H1 (cell line): Measurements from ENCODE around the gene TPRA1. TPM values are rescaled to one million over a fixed set of nuclear protein-coding genes. Genes with fewer than 3 reads are reported as not detected.

ENCODE experiments used
- CTCF ChIA-PET: fragments of 300-600 bp; sonication (Branson Sonifier 250); formaldehyde crosslinking; loops from one replicate; lab custom pipeline; 2021; ENCODE audit not compliant: partially characterized antibody; lab: Charles Lee
- POLR2A ChIA-PET: fragments of 300-600 bp; sonication (Branson Sonifier 250); formaldehyde crosslinking; loops from one replicate; lab custom pipeline; 2021; ENCODE audit warnings: inconsistent platforms; ENCODE audit not compliant: partially characterized antibody; lab: Charles Lee
- DNase-seq, 2 experiments: peaks; one replicate each; pipeline versions ENCODE4 v3.0.0 to v3.0.0-alpha.2; 2010 to 2022; ENCODE audit warnings: low spot score in 2 of 2, low read depth in 1 of 2, mixed read lengths in 1 of 2
- FAIRE-seq: peaks from 2 replicates; lab custom pipeline; 2011; peaks lifted over from hg19 to GRCh38; lab: Jason Lieb, UNC
- H2AFZ ChIP-seq: 2 replicates; pipeline ENCODE4 v1.8.1; 2012; ENCODE audit warnings: low read length, inconsistent platforms
- H2AK5ac ChIP-seq: 2 replicates; pipeline ENCODE4 v1.6.1; 2013; ENCODE audit warnings: low read depth, low read length
- H2BK120ac ChIP-seq: replicated peaks from 2 replicates; pipeline ENCODE3; 2013; ENCODE audit warnings: low read depth, low read length, inconsistent platforms
- H2BK12ac ChIP-seq: 2 replicates; pipeline ENCODE4 v1.6.1; 2013; ENCODE audit warnings: low read depth, low read length
- H2BK15ac ChIP-seq: 2 replicates; pipeline ENCODE4 v1.6.1; 2013; ENCODE audit warnings: low read length
- H2BK20ac ChIP-seq: 2 replicates; pipeline ENCODE4 v1.6.1; 2013; ENCODE audit warnings: low read length
- H2BK5ac ChIP-seq: 2 replicates; pipeline ENCODE4 v1.6.1; 2013; ENCODE audit warnings: low read depth, low read length
- H3K14ac ChIP-seq: 2 replicates; pipeline ENCODE4 v1.6.1; 2013; ENCODE audit warnings: inconsistent platforms; ENCODE audit not compliant: insufficient read length
- H3K18ac ChIP-seq: 2 replicates; pipeline ENCODE4 v1.6.1; 2013; ENCODE audit warnings: low read length; ENCODE audit errors: extremely low read depth
- H3K23ac ChIP-seq: 2 replicates; pipeline ENCODE4 v1.6.1; 2013; ENCODE audit warnings: inconsistent platforms; ENCODE audit not compliant: insufficient read length
- H3K23me2 ChIP-seq: 2 replicates; pipeline ENCODE4 v1.6.1; 2013; ENCODE audit warnings: low read depth, low read length
- H3K27ac ChIP-seq: 2 replicates; pipeline ENCODE4 v1.6.1; 2011; ENCODE audit warnings: low read depth, low read length, inconsistent platforms
- H3K27me3 ChIP-seq, 4 experiments: replicated peaks in 1 of 4; 1 replicate in 1 of 4; 2 replicates in 3 of 4; pipeline versions ENCODE4 v1.6.1 to v1.8.1; 2011 to 2013; ENCODE audit warnings: low read length in 3 of 4, mild to moderate bottlenecking in 3 of 4, inconsistent platforms in 2 of 4, mixed read lengths in 2 of 4, moderate library complexity in 1 of 4; ENCODE audit not compliant: control insufficient read depth in 3 of 4, insufficient read depth in 3 of 4; ENCODE audit errors: extremely low read depth in 1 of 4
- H3K36me3 ChIP-seq, 4 experiments: 2 replicates each; pipeline versions ENCODE4 v1.6.1 to v1.8.1; 2011 to 2013; ENCODE audit warnings: mild to moderate bottlenecking in 4 of 4, low read length in 3 of 4, moderate library complexity in 2 of 4, control low read depth in 1 of 4, inconsistent platforms in 1 of 4; ENCODE audit not compliant: insufficient read depth in 4 of 4, control insufficient read depth in 2 of 4
- H3K4ac ChIP-seq: replicated peaks from 2 replicates; pipeline ENCODE3; 2013; ENCODE audit warnings: low read length, low read depth, mixed read lengths, inconsistent platforms; ENCODE audit not compliant: insufficient read length
- H3K4me1 ChIP-seq, 4 experiments: replicated peaks in 1 of 4; 1 replicate in 1 of 4; 2 replicates in 3 of 4; pipeline versions ENCODE4 v1.6.1 to v1.8.1; 2011 to 2013; ENCODE audit warnings: low read length in 3 of 4, inconsistent platforms in 2 of 4, mixed read lengths in 1 of 4; ENCODE audit not compliant: insufficient read depth in 4 of 4, control insufficient read depth in 3 of 4
- H3K4me2 ChIP-seq, 2 experiments: 2 replicates each; pipeline versions ENCODE4 v1.6.1 to v1.8.1; 2011 to 2013; ENCODE audit warnings: low read depth in 2 of 2, low read length in 2 of 2, control low read depth in 1 of 2, inconsistent platforms in 1 of 2, mild to moderate bottlenecking in 1 of 2; ENCODE audit not compliant: insufficient read depth in 1 of 2
- H3K4me3 ChIP-seq, 4 experiments: fragments of 200-600, 300-600 bp in 1 of 4; sonication (generic), shearing (Covaris generic), sonication (Bioruptor Twin) in 1 of 4; 2 replicates each; pipeline versions ENCODE4 v1.5.1 to v1.8.1; 2011 to 2016; ENCODE audit warnings: low read length in 4 of 4, low read depth in 3 of 4, control low read depth in 2 of 4, inconsistent platforms in 2 of 4, mild to moderate bottlenecking in 2 of 4, mixed read lengths in 1 of 4, moderate library complexity in 1 of 4; ENCODE audit not compliant: insufficient read depth in 2 of 4; ENCODE audit errors: extremely low read depth in 1 of 4
- H3K56ac ChIP-seq: replicated peaks from 2 replicates; pipeline ENCODE3; 2013; ENCODE audit warnings: low read depth, mild to moderate bottlenecking, mixed read lengths, low read length, inconsistent platforms; ENCODE audit not compliant: insufficient read length
- H3K79me1 ChIP-seq: 2 replicates; pipeline ENCODE4 v1.6.1; 2013; ENCODE audit warnings: low read depth, low read length, control low read depth
- H3K79me2 ChIP-seq, 2 experiments: 2 replicates each; pipeline versions ENCODE4 v1.6.1 to v1.8.1; 2012 to 2013; ENCODE audit warnings: low read length in 2 of 2, mild to moderate bottlenecking in 2 of 2, inconsistent platforms in 1 of 2; ENCODE audit not compliant: insufficient read depth in 2 of 2, control insufficient read depth in 1 of 2
- H3K9ac ChIP-seq, 4 experiments: replicated peaks in 1 of 4; 1 replicate in 1 of 4; 2 replicates in 3 of 4; pipeline versions ENCODE4 v1.6.1 to v1.8.1; 2011 to 2013; ENCODE audit warnings: low read depth in 3 of 4, low read length in 3 of 4, control low read depth in 2 of 4, mild to moderate bottlenecking in 2 of 4, moderate library complexity in 2 of 4, inconsistent platforms in 1 of 4; ENCODE audit errors: extremely low read depth in 1 of 4
- H3K9me3 ChIP-seq, 2 experiments: 2 replicates each; pipeline versions ENCODE4 v1.6.1 to v1.8.1; 2012 to 2013; ENCODE audit warnings: mild to moderate bottlenecking in 2 of 2, moderate library complexity in 2 of 2, control low read depth in 1 of 2, inconsistent platforms in 1 of 2, low read depth in 1 of 2, low read length in 1 of 2, mixed read lengths in 1 of 2; ENCODE audit not compliant: insufficient read depth in 2 of 2
- H4K20me1 ChIP-seq, 2 experiments: replicated peaks in 1 of 2; 2 replicates each; pipeline versions ENCODE3 to v1.8.1; 2011 to 2013; ENCODE audit warnings: inconsistent platforms in 2 of 2, low read length in 2 of 2, mild to moderate bottlenecking in 1 of 2; ENCODE audit not compliant: insufficient read depth in 2 of 2, control insufficient read depth in 1 of 2
- H4K5ac ChIP-seq: 2 replicates; pipeline ENCODE4 v1.6.1; 2013; ENCODE audit warnings: low read length, low read depth, mixed read lengths, inconsistent platforms; ENCODE audit not compliant: insufficient read length
- H4K8ac ChIP-seq: 2 replicates; pipeline ENCODE4 v1.8.0; 2013; ENCODE audit warnings: mild to moderate bottlenecking, moderate library complexity, low read length, inconsistent platforms; ENCODE audit not compliant: insufficient read depth; ENCODE audit errors: extremely low read depth
- H4K91ac ChIP-seq: replicated peaks from 2 replicates; pipeline ENCODE3; 2013; ENCODE audit warnings: low read length, mixed read lengths, inconsistent platforms; ENCODE audit not compliant: insufficient read length
- ASH2L ChIP-seq: fragments of 200-600, 300-600 bp; sonication (generic); IDR thresholded peaks from one replicate; pipeline ENCODE4 v1.7.1; 2017; ENCODE audit warnings: low read length
- CBX8 ChIP-seq: fragments of 300-800, 300-1000 bp; sonication (generic); IDR thresholded peaks from 2 replicates; pipeline ENCODE4 v1.7.1; 2016; ENCODE audit warnings: low read depth, low read length, borderline replicate concordance
- CREB1 ChIP-seq: IDR thresholded peaks from 2 replicates; pipeline ENCODE4 v1.6.1; 2012; ENCODE audit warnings: inconsistent platforms
- NANOG ChIP-seq: IDR thresholded peaks from 2 replicates; pipeline ENCODE4 v1.6.1; 2011; ENCODE audit warnings: low read length, low read depth, mild to moderate bottlenecking, inconsistent platforms; ENCODE audit not compliant: insufficient read depth, poor library complexity, severe bottlenecking
- PHF8 ChIP-seq: fragments of 200-600 bp; sonication (generic); conservative IDR thresholded peaks from 2 replicates; pipeline ENCODE4 v1.7.1; 2012; ENCODE audit warnings: low read depth, mild to moderate bottlenecking, inconsistent platforms, low read length, moderate library complexity
- RXRA ChIP-seq: IDR thresholded peaks from 2 replicates; pipeline ENCODE4 v1.6.1; 2011; ENCODE audit warnings: low read depth, mild to moderate bottlenecking, low read length, moderate library complexity; ENCODE audit not compliant: insufficient read depth
- SIN3A ChIP-seq, 2 experiments: IDR thresholded peaks in 1 of 2; conservative IDR thresholded peaks in 1 of 2; 2 replicates each; pipeline ENCODE4 v1.6.1; 2011 to 2012; ENCODE audit warnings: low read length in 2 of 2, improper control_type of control experiment in 1 of 2, low read depth in 1 of 2, mild to moderate bottlenecking in 1 of 2
- SP1 ChIP-seq: IDR thresholded peaks from 2 replicates; pipeline ENCODE4 v1.6.1; 2011; ENCODE audit warnings: low read depth, low read length
- WGBS, 2 experiments: shearing (Covaris generic) in 1 of 2; methylation state at CpG; one replicate each; pipeline versions ENCODE4 v1.1.6 to v1.1.7; 2013 to 2015; ENCODE audit warnings: low lambda C conversion rate in 2 of 2, mixed read lengths in 2 of 2, inconsistent platforms in 1 of 2, low coverage in 1 of 2, missing lambda C conversion rate in 1 of 2; ENCODE audit not compliant: insufficient replicate concordance in 2 of 2, insufficient coverage in 1 of 2, insufficient read length in 1 of 2; ENCODE audit errors: extremely low coverage in 1 of 2, missing lambda C conversion rate in 1 of 2; 5-methylcytosine and 5-hydroxymethylcytosine counted together
- polyA plus RNA-seq, 7 experiments: library from polyadenylated mRNA; depleted of rRNA in 3 of 7; stranded (reverse) in 5 of 7; unstranded in 2 of 7; fragments of >200 nt in 5 of 7; fragments of 200-250 nt in 2 of 7; gene quantifications; 1 replicate in 5 of 7; 2 replicates in 1 of 7; 4 replicates in 1 of 7; pipeline versions ENCODE4 v1.2.1 to v1.2.3, GENCODE V29; 2011 to 2013; ENCODE audit warnings: missing spikeins in 2 of 7, mixed read lengths in 2 of 7
- total RNA-seq: library from RNA; stranded (reverse); fragmentation: NEBNext Ultra II Directional; extraction: Animal tissue kit (Norgen Biotek cat#: 25700); gene quantifications from 2 replicates; pipeline ENCODE4 v1.2.1, GENCODE V29; 2021
- TF ChIP-seq, protein P1 (sequence below): IDR thresholded peaks from 2 replicates; pipeline ENCODE4 v1.6.1; 2011; ENCODE audit warnings: low read depth, mild to moderate bottlenecking, low read length; ENCODE audit not compliant: insufficient read depth

The TPRA1 gene
- total and polyA plus RNA-seq, 2 of the 8 experiments (the other 6 are each of a cell fraction or from before 2014, with no cell fraction given), result 18.8 to 38.5 TPM

GRCh38 chr3:127611251-127611650 is 20.7 kb upstream of the TPRA1 start:
- TF ChIP-seq PHF8, result no peak
- TF ChIP-seq NANOG, result no peak
- no peak for TF ChIP-seq RXRA
- TF ChIP-seq, protein P1, sequence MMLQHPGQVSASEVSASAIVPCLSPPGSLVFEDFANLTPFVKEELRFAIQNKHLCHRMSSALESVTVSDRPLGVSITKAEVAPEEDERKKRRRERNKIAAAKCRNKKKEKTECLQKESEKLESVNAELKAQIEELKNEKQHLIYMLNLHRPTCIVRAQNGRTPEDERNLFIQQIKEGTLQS, result no peak
- TF ChIP-seq CBX8, result no peak
- TF ChIP-seq CREB1, result no peak
- TF ChIP-seq SIN3A (conservative IDR thresholded peaks at IDR 0.05 in 1 of 2, IDR thresholded peaks at IDR 0.05 in 1 of 2; ENCODE audit: low read depth in 1 of 2, low read length in 2 of 2), result no peak
- TF ChIP-seq SP1, result no peak
- TF ChIP-seq ASH2L, result no peak
- Histone ChIP-seq H3K9me3 (no peaks in the 10 kb centered on the region), H2BK120ac (no peak overlapping the region), H2AFZ (no peak overlapping the region), H2BK5ac (no peak overlapping the region), H2BK15ac (no peak overlapping the region), H4K8ac (no peak overlapping the region; the same call in 1 of the 2 replicates), H3K23ac (no peak overlapping the region), H4K91ac (no peak overlapping the region), H3K56ac (no peak overlapping the region), H3K27ac (no peak overlapping the region), H3K23me2 (no peaks in the 10 kb centered on the region), H3K79me1 (peaks cover 14% of the 10 kb centered on the region), H3K79me2 (peaks cover 0 to 43% of the 10 kb centered on the region in 2 experiments; a peak in 2 of 4 replicates), H3K4me1 (no peaks in the 10 kb centered on the region), H3K4me2 (no peak overlapping the region), H3K18ac (no peak overlapping the region), H2BK20ac (no peak overlapping the region), H3K36me3 (peaks cover 71 to 95% (median 91%) of the 10 kb centered on the region in 4 experiments), H3K27me3 (no peaks in the 10 kb centered on the region), H3K9ac (no peak overlapping the region), H2AK5ac (no peak overlapping the region), H4K5ac (no peak overlapping the region), H3K4me3 (no peak overlapping the region), H3K14ac (no peak overlapping the region), H2BK12ac (no peak overlapping the region), H4K20me1 (peaks cover 20 to 47% of the 10 kb centered on the region in 2 experiments), H3K4ac (no peak overlapping the region)
- no peak for FAIRE-seq
- 93% methylated on average over 8 of the region's 8 CpGs; no CpG with 5 or more reads in 1 of the 2 experiments for WGBS, 2 experiments
- no peak for DNase-seq
- POLR2A ChIA-PET, result interaction anchor here (1.2 to 12.5 kb wide), 6 partner anchors 10 to 469 kb away, joined by 3 to 182 read pairs (median 6); partner anchors contain the start of genes MCM2, PODXL2 and TPRA1
- CTCF ChIA-PET, result interaction anchor here (0.6 to 2.6 kb wide), 5 partner anchors 14 to 1426 kb away, joined by 3 to 7 read pairs (median 5); partner anchors contain the start of gene MCM2
